ENCODE data around the gene AKT3.
"Not testable (repeated sequence)": the region's sequence is repeated elsewhere in the genome, so short reads cannot be mapped to it uniquely, and the experiment has no call there.

Gene AKT3

DNA sequence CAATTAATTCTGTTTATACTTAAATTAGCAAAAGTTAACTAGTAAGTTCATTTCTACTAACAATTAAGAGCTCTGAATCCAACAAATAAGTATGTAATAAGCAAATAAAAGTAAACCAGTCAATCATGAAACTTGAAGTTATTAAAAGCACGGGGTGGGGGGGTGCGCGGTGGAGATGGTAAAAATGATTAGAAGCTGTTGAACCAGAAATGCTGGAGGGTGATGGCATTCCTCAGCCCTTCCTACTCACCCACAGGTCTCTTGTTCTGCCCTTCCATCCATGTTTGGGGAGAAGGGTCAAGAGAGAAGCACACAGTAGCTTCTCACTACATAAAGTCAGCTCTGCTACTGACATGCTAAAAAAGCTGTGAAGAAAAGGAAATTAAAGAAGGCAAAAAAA lies 63.5 kb downstream of the AKT3 start:
- DNase-seq (ENCODE audit: low read depth in 2 of 2, low spot score in 1 of 2), result no peak

DNA sequence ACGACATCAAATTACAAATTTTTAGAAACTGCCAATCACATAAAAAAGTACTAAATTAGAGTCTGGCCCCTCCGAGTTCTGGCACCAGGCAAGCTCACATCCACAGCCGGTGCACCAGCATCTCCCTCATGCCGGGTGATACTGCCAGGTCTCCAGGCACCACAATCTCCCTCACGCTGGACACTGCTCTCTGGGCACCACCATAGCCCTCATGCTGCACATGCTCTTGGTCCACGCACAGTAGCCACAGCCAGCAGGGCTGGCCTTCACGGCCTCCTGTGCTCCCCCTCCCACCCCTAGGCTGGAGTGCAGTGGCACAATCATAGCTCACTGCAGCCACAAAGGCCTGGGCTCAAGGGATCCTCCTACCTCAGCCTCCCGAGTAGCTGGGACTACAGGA lies 65.5 kb downstream of the AKT3 start:
- no peak for DNase-seq (ENCODE audit: low read depth in 2 of 2, low spot score in 1 of 2)

DNA sequence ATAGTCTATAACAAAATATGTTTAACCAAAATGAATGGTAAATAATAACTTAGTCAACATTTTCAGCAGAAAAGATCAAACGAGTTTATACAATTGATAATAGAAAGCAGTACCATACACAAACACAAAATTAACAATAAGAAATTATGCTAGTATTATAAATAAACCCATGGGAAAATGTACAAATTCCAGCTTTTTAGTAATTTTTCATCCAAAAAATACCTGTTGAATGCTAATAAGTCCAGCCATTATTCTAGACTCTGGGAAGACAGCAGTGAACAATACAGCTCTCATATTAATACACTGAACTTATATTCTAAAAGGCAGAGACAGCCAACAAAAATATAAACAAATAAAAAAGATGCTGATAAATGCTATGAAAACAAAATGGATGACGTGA lies 66.3 kb downstream of the AKT3 start:
- DNase-seq (ENCODE audit: low read depth in 2 of 2, low spot score in 1 of 2), result no peak

DNA sequence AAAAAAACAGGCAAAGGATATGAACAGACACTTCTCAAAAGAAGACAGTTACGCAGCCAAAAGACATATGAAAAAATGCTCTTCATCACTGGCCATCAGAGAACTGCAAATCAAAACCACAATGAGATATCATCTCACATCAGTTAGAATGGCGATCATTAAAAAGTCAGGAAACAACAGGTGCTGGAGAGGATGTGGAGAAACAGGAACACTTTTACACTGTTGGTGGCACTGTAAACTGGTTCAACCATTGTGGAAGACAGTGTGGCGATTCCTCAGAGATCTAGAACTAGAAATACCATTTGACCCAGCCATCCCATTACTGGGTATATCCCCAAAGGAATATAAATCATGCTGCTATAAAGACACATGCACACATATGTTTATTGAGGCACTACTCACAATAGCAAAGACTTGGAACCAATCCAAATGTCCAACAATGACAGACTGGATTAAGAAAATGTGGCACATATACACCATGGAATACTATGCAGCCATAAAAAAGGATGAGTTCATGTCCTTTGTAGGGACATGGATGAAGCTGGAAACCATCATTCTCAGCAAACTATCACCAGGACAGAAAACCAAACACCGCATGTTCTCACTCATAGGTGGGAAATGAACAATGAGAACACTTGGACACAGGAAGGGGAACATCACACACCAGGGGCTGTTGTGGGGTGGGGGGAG lies 77.5 kb downstream of the AKT3 start:
- DNase-seq (ENCODE audit: low read depth in 2 of 2, low spot score in 1 of 2), result not testable (repeated sequence)

DNA sequence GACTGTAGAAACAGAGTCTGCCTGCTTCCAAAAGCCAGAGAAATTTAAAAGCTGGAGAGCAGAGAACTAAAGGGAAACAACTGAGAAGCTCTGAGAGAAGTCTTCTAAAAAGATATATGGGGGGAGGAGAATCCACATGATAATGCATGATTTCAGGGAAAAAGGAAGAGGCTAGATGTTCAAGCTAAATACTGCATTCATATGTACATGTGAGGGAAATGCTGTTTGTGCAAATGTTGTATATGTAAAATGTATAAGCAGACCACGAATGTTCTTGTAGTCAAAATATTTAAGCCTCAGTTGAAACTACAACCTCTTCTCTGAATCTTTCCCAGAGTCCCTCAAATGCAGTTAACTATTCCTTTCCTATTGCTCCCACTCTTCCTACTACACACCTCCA lies 79.2 kb downstream of the AKT3 start:
- DNase-seq (ENCODE audit: low read depth in 2 of 2, low spot score in 1 of 2), result no peak

DNA sequence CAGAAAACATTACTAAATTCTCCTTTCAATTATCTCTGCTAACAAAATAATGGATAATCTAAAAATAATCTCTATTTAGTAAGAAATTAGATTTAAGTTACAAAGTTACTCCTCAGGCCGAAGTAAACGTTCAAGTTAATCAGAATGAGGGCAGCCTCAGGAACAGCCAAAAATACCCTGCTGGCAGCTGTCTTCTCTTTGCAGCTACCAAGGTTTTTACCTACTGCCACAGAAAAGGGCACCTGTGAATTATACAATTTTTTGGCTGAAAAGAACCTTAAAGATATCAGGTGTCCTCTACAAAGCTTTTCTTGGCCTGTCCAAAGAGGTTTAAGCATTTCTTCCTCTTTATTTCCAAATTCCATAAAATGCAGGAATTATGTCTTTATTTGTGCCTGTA lies 84.4 kb downstream of the AKT3 start:
- no peak for DNase-seq (ENCODE audit: low read depth in 2 of 2, low spot score in 1 of 2)

DNA sequence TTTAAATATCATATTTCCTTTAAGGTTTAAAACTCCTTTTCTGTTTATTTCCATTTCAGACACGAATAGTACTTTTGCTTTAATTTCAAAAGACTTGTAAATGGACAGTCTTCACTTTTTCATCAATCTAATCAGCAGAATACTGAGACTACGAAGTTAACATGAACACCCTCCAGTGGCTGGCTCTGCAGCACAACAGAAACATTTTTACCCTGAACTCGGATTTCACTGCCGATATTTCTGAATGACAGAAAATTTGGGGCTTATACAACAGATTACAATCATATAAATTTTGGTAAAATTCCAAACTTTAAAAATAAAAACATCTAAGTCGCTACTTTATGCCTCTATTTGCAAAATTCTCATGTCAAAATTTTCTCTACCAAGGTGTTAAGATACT lies 86.2 kb downstream of the AKT3 start:
- no peak for DNase-seq (ENCODE audit: low read depth in 2 of 2, low spot score in 1 of 2)

DNA sequence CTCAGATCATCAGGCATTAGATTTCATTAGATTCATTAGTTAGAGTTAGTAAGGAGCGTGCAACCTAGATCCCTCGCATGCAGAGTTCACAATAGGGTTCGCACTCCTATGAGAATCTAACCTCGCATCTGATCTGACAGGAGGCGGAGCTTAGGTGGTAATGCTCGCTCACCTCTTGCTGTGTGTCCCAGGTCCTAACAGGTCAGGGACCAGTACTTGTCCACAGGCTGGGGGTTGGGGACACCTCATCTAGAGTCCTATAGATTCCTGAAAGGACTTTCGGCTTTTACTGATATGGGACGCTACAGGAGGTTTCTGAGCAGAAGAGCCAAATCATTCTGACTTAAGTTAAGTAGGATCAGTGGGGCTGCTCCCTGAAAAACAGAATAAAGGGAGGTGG lies 91.4 kb downstream of the AKT3 start:
- DNase-seq (ENCODE audit: low read depth in 2 of 2, low spot score in 1 of 2), result no peak

DNA sequence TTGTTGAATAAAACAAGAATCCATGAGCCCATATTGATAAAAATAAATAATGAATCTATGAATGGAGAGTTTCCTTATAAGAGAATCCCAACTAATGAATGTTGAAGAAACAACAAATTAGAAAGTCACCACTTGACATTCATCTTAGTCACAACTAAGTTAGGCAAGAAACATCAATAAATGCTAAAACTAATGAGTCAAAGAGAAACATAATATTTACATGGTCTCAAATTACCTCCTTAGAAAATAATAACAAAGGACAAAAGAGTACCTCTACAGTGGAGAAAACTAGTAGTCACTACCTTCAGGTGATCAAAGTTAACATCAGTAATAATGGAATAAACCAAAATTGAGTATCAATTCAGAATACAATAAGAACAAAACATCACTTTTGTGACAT lies 93.5 kb downstream of the AKT3 start:
- no peak for DNase-seq (ENCODE audit: low read depth in 2 of 2, low spot score in 1 of 2)

DNA sequence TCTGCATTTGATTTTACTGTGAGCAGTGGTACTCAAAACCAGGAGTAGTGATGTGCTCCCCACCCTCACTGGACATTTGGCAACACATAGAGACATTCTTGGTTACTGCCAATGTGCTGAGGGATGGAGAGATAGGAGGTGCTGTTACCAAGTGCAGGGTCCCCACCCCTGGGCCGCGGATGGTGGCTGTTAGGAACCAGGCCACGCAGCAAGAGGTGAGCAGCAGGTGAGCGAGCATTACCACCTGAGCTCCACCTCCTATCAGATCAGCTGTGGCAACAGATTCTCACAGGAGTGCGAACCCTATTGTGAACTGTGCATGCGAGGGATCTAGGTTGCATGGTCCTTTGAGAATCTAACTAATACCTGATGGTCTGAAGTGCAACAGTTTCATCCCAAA lies 95.7 kb downstream of the AKT3 start:
- no peak for DNase-seq (ENCODE audit: low read depth in 2 of 2, low spot score in 1 of 2)

DNA sequence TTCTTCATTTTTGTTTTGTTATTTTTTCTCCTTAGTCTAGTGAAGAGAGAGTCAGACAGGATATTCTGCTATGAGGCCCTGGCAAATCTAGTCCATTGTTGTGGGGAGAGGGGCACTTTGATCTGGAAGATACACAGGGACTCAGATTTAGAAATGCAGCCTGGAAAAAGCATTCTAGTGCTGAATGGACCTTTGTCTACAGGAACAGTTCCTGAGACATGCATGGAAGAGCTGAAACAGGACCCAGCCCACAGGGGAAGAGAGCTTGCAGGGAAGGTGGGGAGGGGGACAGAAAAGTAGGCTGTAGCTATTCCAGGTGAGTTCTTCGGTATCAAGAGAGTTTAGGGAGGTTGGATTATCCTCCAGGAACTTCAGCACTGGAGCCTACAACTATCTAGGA lies 98.5 kb downstream of the AKT3 start:
- DNase-seq (ENCODE audit: low read depth in 2 of 2, low spot score in 1 of 2), result no peak

DNA sequence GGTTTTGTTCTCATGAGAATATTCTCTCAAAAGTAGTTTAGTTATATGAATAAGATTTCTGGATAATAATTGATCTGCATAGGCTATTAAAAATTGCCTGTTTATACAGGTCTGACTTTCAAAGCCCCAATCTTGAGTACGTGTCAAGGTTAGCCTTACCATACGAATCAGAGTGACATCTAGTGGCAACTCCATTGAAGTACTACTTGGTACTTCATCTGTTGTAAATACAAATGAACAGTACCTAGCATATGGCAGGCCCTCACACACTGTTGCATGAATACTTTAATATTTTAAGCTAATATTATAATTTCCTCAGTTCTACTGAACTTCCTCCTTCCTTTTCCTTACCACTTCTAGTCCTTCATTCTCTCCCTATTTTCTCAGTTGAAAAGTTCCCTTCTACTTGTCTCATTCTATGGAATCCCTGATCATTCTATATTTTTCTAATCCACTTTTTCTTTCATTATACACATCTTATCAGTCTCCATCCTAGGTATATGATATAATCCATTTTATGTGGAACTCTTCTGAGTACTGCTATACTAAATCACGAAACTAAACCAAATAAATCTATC lies 101.2 kb downstream of the AKT3 start:
- DNase-seq (ENCODE audit: low read depth in 2 of 2, low spot score in 1 of 2), result no peak

DNA sequence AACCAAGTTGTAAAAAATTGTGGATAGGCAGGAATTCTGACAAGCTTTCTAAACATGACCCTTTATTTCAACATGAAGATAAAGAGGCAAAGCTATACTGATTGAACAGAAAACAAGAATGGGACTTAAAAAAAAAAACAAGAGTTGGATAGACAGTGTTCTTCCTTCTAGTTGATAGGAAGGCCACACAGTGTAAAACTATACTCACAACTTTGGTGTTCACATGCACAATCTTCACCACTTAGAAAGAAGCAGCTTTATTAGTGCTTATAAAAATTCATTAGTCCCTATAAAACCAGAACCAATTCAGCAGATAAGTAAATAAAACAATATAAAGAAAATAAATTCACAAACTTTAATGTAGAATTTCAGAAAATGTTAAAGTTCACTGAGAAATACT lies 101.8 kb downstream of the AKT3 start:
- DNase-seq (ENCODE audit: low read depth in 2 of 2, low spot score in 1 of 2), result no peak

DNA sequence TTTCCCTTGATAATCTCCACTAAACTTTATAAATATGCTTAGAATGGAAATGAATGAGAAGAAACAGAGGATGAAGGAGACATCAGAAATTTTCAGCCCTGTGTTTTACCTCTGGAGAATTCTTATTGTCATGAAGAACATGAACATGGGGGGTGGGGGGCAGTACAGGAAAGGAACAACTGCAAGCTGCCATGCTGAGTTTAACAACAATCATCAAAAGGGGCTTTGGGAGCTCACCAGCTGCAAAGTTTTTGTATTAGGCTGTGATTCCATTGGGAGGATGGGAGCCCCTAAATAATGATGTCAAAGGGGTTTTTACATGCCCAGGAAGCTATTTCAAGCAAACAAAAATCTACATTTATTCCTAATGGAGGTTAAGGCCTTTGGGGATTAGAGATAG lies 103.3 kb downstream of the AKT3 start:
- DNase-seq (ENCODE audit: low read depth in 2 of 2, low spot score in 1 of 2), result no peak

DNA sequence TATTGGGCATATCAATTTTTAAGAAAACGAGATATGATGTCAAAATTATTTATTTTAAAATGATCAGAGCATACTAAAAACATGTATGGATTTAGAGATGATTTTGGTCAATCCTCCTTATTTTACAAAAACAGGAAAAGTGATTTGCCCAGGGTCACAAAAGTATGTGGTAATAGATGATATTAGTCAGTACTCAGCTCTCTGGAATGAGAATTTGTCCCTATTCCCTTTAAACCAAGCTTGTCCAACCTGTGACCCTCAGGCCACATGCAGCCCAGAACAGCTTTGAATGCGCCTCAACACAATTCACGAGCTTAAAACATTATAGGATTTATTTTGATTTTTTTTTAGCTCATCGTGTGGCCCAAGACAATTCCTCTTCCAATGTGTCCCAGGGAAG lies 104.7 kb downstream of the AKT3 start:
- DNase-seq (ENCODE audit: low read depth in 2 of 2, low spot score in 1 of 2), result no peak

DNA sequence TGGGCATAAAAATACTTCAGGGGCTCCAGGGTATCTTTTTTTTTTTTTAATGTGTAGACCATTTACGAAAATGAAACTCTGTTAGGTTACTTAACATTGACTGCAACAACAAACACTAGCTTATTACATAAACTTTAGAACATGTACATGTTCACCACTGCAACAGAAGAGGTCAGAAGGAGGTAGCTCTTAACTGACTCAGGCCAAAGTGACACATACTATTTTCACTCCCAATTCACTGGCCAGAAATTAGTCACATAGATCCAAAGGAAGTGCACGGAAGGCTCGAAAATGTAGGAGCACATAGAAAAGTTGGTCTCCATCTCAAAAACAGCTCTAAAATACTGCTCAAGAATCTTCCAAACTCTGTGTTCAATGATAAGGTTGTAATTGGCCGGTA lies 107.2 kb downstream of the AKT3 start:
- no peak for DNase-seq (ENCODE audit: low read depth in 2 of 2, low spot score in 1 of 2)

DNA sequence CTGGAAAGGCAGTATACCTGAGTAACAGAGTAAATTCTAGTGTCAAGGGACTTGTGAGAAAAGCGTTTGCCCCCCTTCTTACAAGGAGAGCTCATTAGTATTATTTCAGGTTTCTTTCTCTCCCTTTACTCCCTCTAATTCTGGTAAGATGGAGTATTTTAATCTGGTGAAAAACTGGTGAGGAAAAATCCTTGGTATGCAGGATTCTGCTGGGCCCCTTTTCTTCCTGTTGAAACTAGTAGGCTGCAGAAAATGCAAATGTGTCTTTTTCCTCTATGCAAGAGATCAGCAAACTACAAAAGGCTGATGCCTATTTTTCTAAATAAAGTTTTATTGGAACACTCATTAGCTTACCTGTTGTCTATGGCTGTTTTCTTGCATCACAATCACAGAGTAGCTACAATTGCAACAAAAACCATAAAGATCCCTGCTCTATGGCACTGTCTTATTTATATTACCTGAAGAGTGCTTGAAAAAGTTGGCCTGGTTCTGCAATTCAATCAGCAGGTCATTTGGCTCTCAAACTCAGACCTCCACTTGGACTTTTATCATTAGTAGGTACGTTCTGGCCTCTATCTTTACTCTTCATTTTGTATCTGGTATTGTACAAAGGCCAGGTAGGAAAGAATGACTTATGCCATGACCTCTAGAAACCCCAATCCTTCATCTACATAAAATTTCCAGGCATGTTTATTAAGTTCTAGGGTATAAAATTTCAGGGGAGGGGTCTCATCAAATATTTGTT lies 109.6 kb downstream of the AKT3 start:
- no peak for DNase-seq (ENCODE audit: low read depth in 2 of 2, low spot score in 1 of 2)

DNA sequence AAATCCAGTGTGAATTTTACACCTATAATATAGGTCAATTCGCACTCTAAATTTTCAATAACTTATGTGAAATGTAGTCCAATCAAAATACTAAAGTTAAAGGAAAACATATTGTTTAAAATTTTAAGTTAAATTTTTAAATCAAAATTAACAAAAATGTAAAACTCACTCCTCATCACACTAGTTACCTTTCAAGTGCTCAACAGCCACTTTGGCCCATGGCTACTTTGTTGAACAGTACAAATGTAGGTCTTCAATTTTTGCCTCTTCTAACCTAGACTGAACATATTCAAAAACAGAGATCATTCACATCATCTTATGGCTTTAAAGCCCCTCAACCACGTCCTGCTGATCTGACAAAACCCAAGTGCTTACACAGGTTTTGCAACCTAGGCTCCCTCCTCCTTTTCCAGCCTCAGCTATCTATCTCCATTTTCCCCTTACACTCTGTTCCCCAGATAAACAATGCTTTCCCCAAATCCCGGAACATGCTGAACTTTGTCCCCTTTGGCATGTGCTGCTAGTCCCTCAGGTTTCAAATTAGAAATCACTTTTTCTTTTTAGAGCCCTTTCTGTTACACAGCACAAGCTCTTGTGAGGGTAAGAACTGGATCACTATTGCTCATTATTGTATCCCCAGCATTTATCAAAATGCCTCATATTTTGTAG lies 110.6 kb downstream of the AKT3 start:
- DNase-seq (ENCODE audit: low read depth in 2 of 2, low spot score in 1 of 2), result no peak

DNA sequence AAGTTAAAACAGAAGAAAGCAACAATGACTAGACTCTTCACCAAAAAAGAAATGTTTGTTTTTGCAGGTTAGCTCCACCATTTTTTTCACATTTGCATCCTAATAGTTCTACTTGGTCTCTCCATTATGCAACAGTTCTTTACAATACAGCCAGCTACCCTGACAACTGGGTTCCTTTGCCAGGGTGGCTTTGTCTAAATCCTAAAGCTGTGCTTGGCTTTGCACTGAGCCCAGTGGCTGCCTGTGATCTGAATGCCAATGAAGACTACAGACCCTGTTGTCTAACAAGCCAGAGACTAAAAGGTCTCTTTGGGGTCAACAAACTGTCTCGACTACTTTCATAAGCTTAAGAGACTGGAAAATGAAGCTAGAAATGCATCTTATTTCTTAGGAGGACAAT lies 112.0 kb downstream of the AKT3 start:
- no peak for DNase-seq (ENCODE audit: low read depth in 2 of 2, low spot score in 1 of 2)

DNA sequence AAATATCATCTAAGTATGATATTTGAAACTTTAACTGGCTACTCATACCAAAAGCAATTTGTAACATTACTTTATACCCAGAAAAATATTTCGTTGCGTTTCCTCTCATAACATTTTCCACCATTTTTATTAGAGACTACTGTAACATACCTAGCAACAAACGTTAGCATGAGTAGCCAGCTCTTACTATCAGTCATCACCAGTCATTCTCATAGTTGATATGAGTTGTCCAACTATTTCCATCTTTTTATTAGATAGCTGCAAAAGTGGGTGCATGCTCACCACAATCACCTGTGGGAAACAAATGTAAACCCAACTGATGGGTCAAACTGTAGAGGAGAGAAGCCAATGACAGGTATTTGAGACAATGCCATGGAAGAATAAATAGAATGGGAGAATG lies 114.6 kb downstream of the AKT3 start:
- DNase-seq (ENCODE audit: low read depth in 2 of 2, low spot score in 1 of 2), result no peak

DNA sequence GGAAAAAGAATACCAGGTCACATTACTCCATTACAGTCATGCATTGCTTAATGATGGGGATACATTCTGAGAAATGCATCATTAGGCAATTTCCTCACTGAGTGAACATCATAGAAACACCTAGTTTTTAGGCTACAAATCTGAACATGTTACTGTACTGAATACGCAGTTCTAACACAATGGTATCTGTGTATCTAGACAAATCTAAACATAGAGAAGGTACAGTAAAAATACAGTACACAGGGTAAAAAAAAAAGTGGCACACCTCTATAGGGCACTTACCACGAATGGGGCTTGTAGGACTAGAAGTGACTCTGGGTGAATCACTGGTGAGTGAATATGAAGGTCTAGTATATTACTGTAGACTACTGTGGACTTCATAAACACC lies 115.7 kb downstream of the AKT3 start:
- DNase-seq (ENCODE audit: low read depth in 2 of 2, low spot score in 1 of 2), result no peak

DNA sequence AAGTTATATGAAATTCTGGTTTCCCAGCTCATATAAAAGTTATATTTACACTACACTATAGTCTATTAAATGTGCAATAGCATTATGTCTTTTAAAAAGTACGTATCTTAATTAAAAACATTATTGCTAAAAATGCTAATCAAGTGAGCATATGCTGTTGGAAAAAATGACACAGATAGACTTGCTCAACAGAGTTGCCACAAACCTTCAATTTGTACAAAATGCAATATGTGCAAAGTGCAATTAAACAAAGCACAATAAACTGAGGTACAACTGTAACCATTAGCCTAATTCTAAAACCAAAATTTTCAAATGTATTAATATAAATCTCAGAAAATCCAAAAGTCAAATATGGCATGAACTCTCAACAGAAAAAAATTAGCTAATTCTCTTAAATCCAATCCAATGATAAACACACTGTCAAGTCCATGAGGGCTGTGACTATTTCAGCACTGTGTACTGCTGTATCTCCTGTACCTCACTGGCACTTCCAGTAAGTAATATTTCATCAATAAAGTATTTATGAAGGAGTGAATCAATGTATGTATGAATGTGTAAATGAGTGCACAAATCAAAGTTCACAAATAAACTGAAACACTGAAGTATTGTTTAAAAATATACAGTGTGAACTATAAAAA lies 116.3 kb downstream of the AKT3 start:
- DNase-seq (ENCODE audit: low read depth in 2 of 2, low spot score in 1 of 2), result no peak

Measured in stimulated activated CD8-positive, alpha-beta memory T cell treated with anti-CD3 and anti-CD28 coated beads, Interleukin-4, amount 100 ng/mL, for 4 hours (primary cell).